B cell (primary cell): ENCODE data around the gene SLC44A1.
"Not testable (repeated sequence)": the region's sequence is repeated elsewhere in the genome, so short reads cannot be mapped to it uniquely, and the experiment has no call there.

Experiments
- CTCF ChIP-seq: fragments of 200-600 bp; IDR thresholded peaks from one replicate; pipeline ENCODE4 v1.8.0; 2022; ENCODE audit warnings: antibody characterized with exemption, mild to moderate bottlenecking
- EZH2 ChIP-seq: IDR thresholded peaks from 2 replicates; pipeline ENCODE4 v1.6.1; 2012; ENCODE audit warnings: borderline replicate concordance, low read depth, mild to moderate bottlenecking, moderate library complexity, low read length; ENCODE audit not compliant: insufficient read depth, poor library complexity, severe bottlenecking

GRCh38 chr9:105268254-105268653 lies 23.8 kb downstream of the SLC44A1 start:
- not testable (repeated sequence) for TF ChIP-seq CTCF, EZH2
